Endothelial cell of umbilical vein (primary cell): ENCODE results near the gene AKT1. TPM values are rescaled to one million over a fixed set of nuclear protein-coding genes. Genes with fewer than 3 reads are reported as not detected.

Experiments used
- BruUV-seq: library from RNA; stranded (reverse); fragments of 400-500 nt; replicated peaks from 2 replicates; lab custom pipeline; 2021; lab: Mats Ljungman, UMichigan
- CTCF ChIA-PET: fragments of 300-600, 350-600 bp; sonication (Branson Sonifier 250); formaldehyde crosslinking; loops from one replicate; lab custom pipeline; 2021; ENCODE audit warnings: antibody characterized with exemption, inconsistent platforms; lab: Charles Lee
- POLR2A ChIA-PET: fragments of 300-600, 350-600 bp; sonication (Branson Sonifier 250); formaldehyde crosslinking; loops from one replicate; lab custom pipeline; 2021; ENCODE audit warnings: antibody characterized with exemption, inconsistent platforms; lab: Charles Lee
- DNase-seq: peaks from one replicate; pipeline ENCODE4 v3.0.0-alpha.2; 2011; ENCODE audit warnings: low read depth, low spot score
- FAIRE-seq: peaks from 2 replicates; lab custom pipeline; 2011; peaks lifted over from hg19 to GRCh38; lab: Jason Lieb, UNC
- H2AFZ ChIP-seq: 2 replicates; pipeline ENCODE4 v1.6.0; 2012; ENCODE audit warnings: low read depth, low read length, control low read depth, inconsistent platforms
- H3K27ac ChIP-seq: 2 replicates; pipeline ENCODE4 v1.5.1; 2011; ENCODE audit warnings: low read depth, mild to moderate bottlenecking, control low read depth, low read length, moderate library complexity; ENCODE audit not compliant: insufficient read depth
- H3K27me3 ChIP-seq, 2 experiments: 2 replicates each; pipeline versions ENCODE4 v1.6.0 to v1.6.1; 2011; ENCODE audit warnings: low read length in 2 of 2, mixed read lengths in 1 of 2; ENCODE audit not compliant: control insufficient read depth in 2 of 2, insufficient read depth in 2 of 2
- H3K36me3 ChIP-seq, 2 experiments: 2 replicates in 1 of 2; 3 replicates in 1 of 2; pipeline ENCODE4 v1.5.1; 2011; ENCODE audit warnings: low read length in 2 of 2, mild to moderate bottlenecking in 1 of 2, moderate library complexity in 1 of 2; ENCODE audit not compliant: control insufficient read depth in 2 of 2, insufficient read depth in 2 of 2; ENCODE audit errors: extremely low read depth in 1 of 2
- H3K4me1 ChIP-seq: 3 replicates; pipeline ENCODE4 v1.5.1; 2011; ENCODE audit warnings: mild to moderate bottlenecking, low read length; ENCODE audit not compliant: control insufficient read depth, insufficient read depth; ENCODE audit errors: extremely low read depth
- H3K4me2 ChIP-seq: 2 replicates; pipeline ENCODE4 v1.6.1; 2011; ENCODE audit warnings: low read length, control low read depth, mixed read lengths; ENCODE audit not compliant: insufficient read depth
- H3K4me3 ChIP-seq, 3 experiments: fragments of 200-600 bp in 1 of 3; sonication (generic), shearing (Covaris generic) in 1 of 3; replicated peaks in 1 of 3; 2 replicates each; pipeline ENCODE4 v1.5.1; 2011 to 2016; ENCODE audit warnings: control low read depth in 3 of 3, low read length in 3 of 3, mild to moderate bottlenecking in 2 of 3, inconsistent platforms in 1 of 3, low read depth in 1 of 3, moderate library complexity in 1 of 3; ENCODE audit not compliant: insufficient read depth in 1 of 3
- H3K79me2 ChIP-seq: 2 replicates; pipeline ENCODE4 v1.6.0; 2012; ENCODE audit warnings: low read length, inconsistent platforms; ENCODE audit not compliant: control insufficient read depth, insufficient read depth
- H3K9ac ChIP-seq: replicated peaks from 2 replicates; pipeline ENCODE3; 2011; ENCODE audit warnings: low read length, control low read depth; ENCODE audit not compliant: insufficient read depth; ENCODE audit errors: extremely low read depth
- H3K9me1 ChIP-seq: replicated peaks from 3 replicates; pipeline ENCODE4 v1.6.0; 2011; ENCODE audit warnings: mild to moderate bottlenecking, low read length; ENCODE audit not compliant: control insufficient read depth, insufficient read depth; ENCODE audit errors: extremely low read depth
- H3K9me3 ChIP-seq: replicated peaks from 2 replicates; pipeline ENCODE4 v1.5.1; 2012; ENCODE audit warnings: low read length, inconsistent platforms; ENCODE audit not compliant: control insufficient read depth, insufficient read depth
- H4K20me1 ChIP-seq: replicated peaks from 2 replicates; pipeline ENCODE3; 2011; ENCODE audit warnings: mild to moderate bottlenecking, low read length; ENCODE audit not compliant: control insufficient read depth, insufficient read depth; ENCODE audit errors: extremely low read depth
- CTCF ChIP-seq, 2 donors: IDR thresholded peaks; 1 replicate in 1 of 2; 2 replicates in 1 of 2; pipeline ENCODE4 v1.5.1; 2011; ENCODE audit warnings: low read length in 2 of 2, mild to moderate bottlenecking in 2 of 2, moderate library complexity in 2 of 2, control low read depth in 1 of 2, inconsistent platforms in 1 of 2, low read depth in 1 of 2; ENCODE audit not compliant: insufficient read depth in 1 of 2; ENCODE audit errors: extremely low read depth in 1 of 2
- EZH2 ChIP-seq: IDR thresholded peaks from 2 replicates; pipeline ENCODE4 v1.6.1; 2012; ENCODE audit warnings: borderline replicate concordance, low read depth, mild to moderate bottlenecking, moderate library complexity, low read length, inconsistent platforms; ENCODE audit not compliant: severe bottlenecking
- GATA2 ChIP-seq: IDR thresholded peaks from 2 replicates; pipeline ENCODE4 v1.7.0; 2011; ENCODE audit warnings: low read depth, mild to moderate bottlenecking, moderate library complexity, mixed read lengths, low read length; ENCODE audit not compliant: insufficient read length, insufficient read depth
- JUN ChIP-seq: IDR thresholded peaks from 2 replicates; pipeline ENCODE4 v1.6.1; 2011; ENCODE audit warnings: borderline replicate concordance, low read depth; ENCODE audit not compliant: insufficient read length, insufficient read depth
- POLR2A ChIP-seq: IDR thresholded peaks from 2 replicates; pipeline ENCODE4 v1.6.1; 2012; ENCODE audit warnings: low read depth, mild to moderate bottlenecking, control low read depth, low read length
- POLR2AphosphoS5 ChIP-seq: IDR thresholded peaks from 2 replicates; pipeline ENCODE4 v1.6.1; 2012; ENCODE audit warnings: low read depth, mild to moderate bottlenecking, control low read depth, low read length, moderate library complexity; ENCODE audit not compliant: insufficient read depth
- dilution Hi-C: fragments of 300-500 bp; cut with MboI; formaldehyde crosslinking; loops from one replicate; pipeline ENCODE4 v1.15.0; 2019; ENCODE audit warnings: low sequenced_read_pairs; ENCODE audit not compliant: extremely low pct_ligation_motif_present
- intact Hi-C: fragments of 100-400 bp; cut with micrococcal nuclease; formaldehyde crosslinking; loops from one replicate; pipeline ENCODE4 v1.10.0; 2022
- polyA plus RNA-seq, 4 experiments: library from polyadenylated mRNA; depleted of rRNA in 3 of 4; stranded (reverse) in 3 of 4; unstranded in 1 of 4; fragments of >200 nt; gene quantifications; 2 replicates each; pipeline versions ENCODE4 v1.2.1 to v1.2.3, GENCODE V29; 2011 to 2012; ENCODE audit warnings: missing spikeins in 1 of 4
- total RNA-seq: library from RNA; stranded (reverse); gene quantifications from 2 replicates; pipeline ENCODE4 v1.2.3, GENCODE V29; 2021

Gene AKT1
- total and polyA plus RNA-seq, 2 donors (not counting 3 experiments of a cell fraction or from before 2014, with no cell fraction given), result 177 to 191 TPM

GRCh38 chr14:104773505-104774452 lies 21.8 kb downstream of the AKT1 start:
- Histone ChIP-seq H3K79me2 (no peaks in the 10 kb centered on the region), H3K9ac (no peak overlapping the region), H3K4me1 (peaks cover 9% of the 10 kb centered on the region), H3K4me3 (no peak overlapping the region), H3K9me3 (no peaks in the 10 kb centered on the region), H3K27me3 (no peaks in the 10 kb centered on the region), H3K27ac (no peak overlapping the region), H2AFZ (no peak overlapping the region), H4K20me1 (no peaks in the 10 kb centered on the region), H3K36me3 (peaks cover 5 to 35% of the 10 kb centered on the region in 2 experiments), H3K9me1 (no peaks in the 10 kb centered on the region), H3K4me2 (no peak overlapping the region)
- BruUV-seq, result no TSS peak
- ChIA-PET CTCF (no interaction called here), POLR2A (no interaction called here)
- dilution Hi-C loops (no loop called here), intact Hi-C loops (no loop called here)
- no peak for TF ChIP-seq GATA2
- TF ChIP-seq EZH2, result no peak
- TF ChIP-seq CTCF (IDR thresholded peaks at IDR 0.05; ENCODE audit: extremely low read depth in 1 of 2, insufficient read depth in 1 of 2, low read depth in 1 of 2, low read length in 2 of 2), result no peak
- no peak for TF ChIP-seq JUN
- TF ChIP-seq POLR2A, result no peak
- TF ChIP-seq POLR2AphosphoS5, result no peak
- DNase-seq (no peak), FAIRE-seq (no peak)
